ENCODE measurements around the gene CLTB.
A peak's percentile ranks its signal among the peaks of the same experiment; 100 is the strongest.

Gene CLTB

DNA sequence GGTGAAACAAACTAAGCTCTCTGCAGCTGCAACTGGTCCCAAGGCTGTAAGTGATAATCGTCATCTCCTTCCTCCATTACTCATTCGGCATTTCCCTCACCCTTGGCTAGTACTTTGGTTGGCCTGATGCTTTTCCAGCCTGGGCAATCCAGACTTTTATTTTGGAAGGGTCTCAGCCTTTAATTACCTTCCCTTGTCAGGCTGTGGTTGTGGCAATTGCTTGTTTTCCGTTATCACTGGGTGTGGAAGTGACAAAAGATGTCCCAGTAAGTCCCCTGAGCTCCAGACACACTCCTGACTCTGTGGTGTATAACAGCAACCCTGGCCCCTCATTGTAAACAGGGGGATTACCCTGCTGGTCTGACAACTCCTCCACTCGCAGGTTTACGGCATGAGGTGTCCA is 25.6 kb upstream of the CLTB start:
- H3K9me3 ChIP-seq (ENCODE audit: control extremely low read depth in 1 of 5, control insufficient read depth in 4 of 5, insufficient read depth in 2 of 5, low read depth in 1 of 5, low read length in 4 of 5): no peaks in the 10 kb centered on the region
- DNase-seq: peak in 2 of 3 donors; percentile 43 to 47
- H3K4me1 ChIP-seq (ENCODE audit: control extremely low read depth in 1 of 4, control insufficient read depth in 4 of 4, insufficient read depth in 4 of 4, low read length in 3 of 4): peaks cover 2 to 10% (median 8%) of the 10 kb centered on the region in 4 experiments
- H3K36me3 ChIP-seq (ENCODE audit: control insufficient read depth in 4 of 4, insufficient read depth in 4 of 4, low read length in 3 of 4): no peaks in the 10 kb centered on the region
- H3K27me3 ChIP-seq (replicated peaks in 2 of 5; ENCODE audit: control insufficient read depth in 4 of 5, insufficient read depth in 5 of 5, low read length in 4 of 5): no peaks in the 10 kb centered on the region
- CTCF ChIA-PET: interaction anchor here (0.8 to 1.5 kb wide), 3 partner anchors 9 to 25 kb away, joined by 3 read pairs; no protein-coding TSS in a partner anchor
- POLR2A ChIA-PET: no interaction called here
- H3K27ac ChIP-seq (ENCODE audit: insufficient read depth in 1 of 2, low read depth in 1 of 2, low read length in 2 of 2, poor library complexity in 1 of 2, severe bottlenecking in 2 of 2): no peak overlapping the region
- no peak overlapping the region for H3K4me3 ChIP-seq (ENCODE audit: control insufficient read depth in 1 of 7, extremely low read depth in 1 of 7, insufficient read depth in 4 of 7, low read depth in 2 of 7, low read length in 6 of 7)
- 82% methylated on average over 4 of the region's 5 CpGs for WGBS (ENCODE audit: insufficient coverage)

DNA sequence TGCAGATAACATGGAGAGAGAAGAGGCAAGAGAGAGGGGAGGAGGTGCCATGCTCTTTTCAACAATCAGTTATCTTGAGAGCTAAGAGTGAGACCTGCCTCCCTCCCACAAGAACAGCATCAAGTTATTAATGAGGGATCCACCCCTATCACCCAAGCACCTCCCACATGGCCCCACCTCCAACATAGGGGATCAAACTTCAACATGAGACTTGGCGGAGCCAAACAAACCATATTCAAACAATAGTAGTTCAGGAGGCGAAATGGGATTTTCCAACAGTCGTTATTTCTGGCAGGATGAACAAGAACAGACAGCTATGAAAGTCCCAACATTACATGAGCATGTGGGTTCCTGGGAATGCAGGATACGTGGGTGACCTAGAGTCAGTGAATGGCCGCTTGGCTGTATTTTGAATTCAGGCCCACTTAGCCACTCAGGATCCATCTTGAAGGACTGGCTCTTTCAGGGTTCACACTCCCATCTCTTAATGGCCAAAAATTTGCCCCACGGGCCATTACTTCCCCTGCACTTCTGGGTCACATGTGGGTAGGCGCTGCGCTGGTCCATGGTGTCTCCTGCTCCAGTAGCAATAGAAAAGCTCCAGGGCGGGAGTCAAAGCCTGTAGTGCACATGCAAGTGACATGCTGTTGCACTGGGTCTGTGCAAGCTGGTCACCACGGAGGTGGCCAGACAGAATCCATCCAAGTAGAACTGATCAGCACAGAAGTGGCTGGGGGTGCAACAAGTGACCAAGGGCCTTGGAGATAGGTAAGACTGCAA is 24.8 kb upstream of the CLTB start:
- no peak overlapping the region for H3K27ac ChIP-seq (ENCODE audit: insufficient read depth in 1 of 2, low read depth in 1 of 2, low read length in 2 of 2, poor library complexity in 1 of 2, severe bottlenecking in 2 of 2)

DNA sequence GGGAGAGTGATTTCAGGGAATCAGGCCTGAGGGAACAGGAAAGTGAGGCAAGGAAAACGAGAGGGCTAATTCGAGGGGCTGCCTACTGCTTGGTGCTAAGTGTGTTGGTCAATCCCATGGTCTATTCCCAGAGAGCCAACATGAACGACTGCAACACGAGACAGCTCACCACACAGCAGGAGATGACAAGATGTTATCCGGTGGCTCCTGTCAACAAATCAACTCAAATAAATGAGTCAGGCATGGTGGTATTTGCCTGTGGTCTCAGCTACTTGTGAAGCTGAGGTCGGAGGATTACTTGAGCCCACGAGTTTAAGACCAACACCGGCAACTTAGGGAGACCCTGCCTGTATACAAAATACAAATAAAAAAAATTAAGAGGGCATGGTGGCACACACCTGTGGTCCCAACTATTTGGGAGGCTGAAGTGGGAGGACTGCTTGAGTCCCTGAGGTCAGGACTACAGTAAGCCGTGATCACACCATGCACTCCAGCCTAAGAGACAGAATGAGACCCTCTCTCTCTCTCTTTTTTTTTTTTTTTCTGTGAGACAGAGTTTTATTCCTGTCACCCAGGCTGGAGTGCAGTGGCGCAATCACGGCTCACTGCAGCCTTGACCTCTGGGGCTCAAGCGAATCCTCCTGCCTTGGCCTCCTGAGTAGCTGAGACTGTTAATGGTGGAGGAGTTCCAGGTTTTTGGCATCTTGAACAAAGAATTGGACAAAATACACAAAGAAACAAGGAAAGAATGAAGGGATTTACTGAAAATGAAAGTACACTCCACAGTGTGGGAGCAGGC is 22.8 kb upstream of the CLTB start:
- H3K4me1 ChIP-seq (ENCODE audit: control extremely low read depth in 1 of 4, control insufficient read depth in 4 of 4, insufficient read depth in 4 of 4, low read length in 3 of 4): peaks cover 7 to 16% (median 14%) of the 10 kb centered on the region in 4 experiments
- H3K27me3 ChIP-seq (replicated peaks in 2 of 5; ENCODE audit: control insufficient read depth in 4 of 5, insufficient read depth in 5 of 5, low read length in 4 of 5): no peaks in the 10 kb centered on the region
- WGBS (ENCODE audit: insufficient coverage): 94% methylated on average over 4 of the region's 12 CpGs
- H3K9me3 ChIP-seq (ENCODE audit: control extremely low read depth in 1 of 5, control insufficient read depth in 4 of 5, insufficient read depth in 2 of 5, low read depth in 1 of 5, low read length in 4 of 5): no peaks in the 10 kb centered on the region
- H3K27ac ChIP-seq (ENCODE audit: insufficient read depth in 1 of 2, low read depth in 1 of 2, low read length in 2 of 2, poor library complexity in 1 of 2, severe bottlenecking in 2 of 2): no peak overlapping the region
- no peak overlapping the region for H3K4me3 ChIP-seq (ENCODE audit: control insufficient read depth in 1 of 7, extremely low read depth in 1 of 7, insufficient read depth in 4 of 7, low read depth in 2 of 7, low read length in 6 of 7)
- peak in 1 of 3 donors; percentile 30 for DNase-seq
- POLR2A ChIA-PET: no interaction called here
- CTCF ChIA-PET: no interaction called here
- H3K36me3 ChIP-seq (ENCODE audit: control insufficient read depth in 4 of 4, insufficient read depth in 4 of 4, low read length in 3 of 4): no peaks in the 10 kb centered on the region

More for the DNA sequence above, 24.8 kb upstream of the CLTB start:
- ChIA-PET POLR2A (no interaction called here), CTCF (interaction anchor here (0.8 to 1.5 kb wide), 4 partner anchors 9 to 24 kb away, joined by 3 to 5 read pairs (median 3); no protein-coding TSS in a partner anchor)
- peaks cover 7 to 13% (median 12%) of the 10 kb centered on the region in 4 experiments for H3K4me1 ChIP-seq (ENCODE audit: control extremely low read depth in 1 of 4, control insufficient read depth in 4 of 4, insufficient read depth in 4 of 4, low read length in 3 of 4)
- H3K27me3 ChIP-seq (replicated peaks in 2 of 5; ENCODE audit: control insufficient read depth in 4 of 5, insufficient read depth in 5 of 5, low read length in 4 of 5): no peaks in the 10 kb centered on the region
- no peak for DNase-seq
- H3K4me3 ChIP-seq (ENCODE audit: control insufficient read depth in 1 of 7, extremely low read depth in 1 of 7, insufficient read depth in 4 of 7, low read depth in 2 of 7, low read length in 6 of 7): no peak overlapping the region
- no peaks in the 10 kb centered on the region for H3K36me3 ChIP-seq (ENCODE audit: control insufficient read depth in 4 of 4, insufficient read depth in 4 of 4, low read length in 3 of 4)
- over 99% methylated on average over 9 of the region's 10 CpGs for WGBS (ENCODE audit: insufficient coverage)
- no peaks in the 10 kb centered on the region for H3K9me3 ChIP-seq (ENCODE audit: control extremely low read depth in 1 of 5, control insufficient read depth in 4 of 5, insufficient read depth in 2 of 5, low read depth in 1 of 5, low read length in 4 of 5)

DNA sequence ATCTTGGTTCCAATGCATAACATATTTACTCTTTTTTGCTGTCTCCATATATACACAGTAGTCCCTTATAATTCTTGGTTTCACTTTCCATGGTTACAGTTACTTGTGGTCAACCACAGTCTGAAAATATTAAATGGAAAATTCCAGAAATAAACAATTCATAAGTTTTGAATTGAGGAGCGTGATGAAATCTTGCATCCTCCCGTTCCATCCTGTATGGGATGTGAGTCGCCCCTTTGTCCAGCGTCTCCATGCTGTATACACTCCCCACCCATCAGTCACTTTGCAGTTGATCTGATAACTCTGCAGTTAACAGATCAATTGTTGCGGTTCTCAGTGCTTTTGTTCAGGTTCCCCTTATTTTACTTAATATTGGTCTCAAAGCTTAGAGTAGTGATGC is 20.3 kb upstream of the CLTB start:
- WGBS (ENCODE audit: insufficient coverage): 0% methylated on average over 5 of the region's 5 CpGs
- ChIA-PET CTCF (no interaction called here), POLR2A (no interaction called here)
- Histone ChIP-seq H3K9me3 (ENCODE audit: control extremely low read depth in 1 of 5, control insufficient read depth in 4 of 5, insufficient read depth in 2 of 5, low read depth in 1 of 5, low read length in 4 of 5) (no peaks in the 10 kb centered on the region), H3K27ac (ENCODE audit: insufficient read depth in 1 of 2, low read depth in 1 of 2, low read length in 2 of 2, poor library complexity in 1 of 2, severe bottlenecking in 2 of 2) (no peak overlapping the region), H3K4me1 (ENCODE audit: control extremely low read depth in 1 of 4, control insufficient read depth in 4 of 4, insufficient read depth in 4 of 4, low read length in 3 of 4) (peaks cover 7 to 16% (median 14%) of the 10 kb centered on the region in 4 experiments), H3K4me3 (ENCODE audit: control insufficient read depth in 1 of 7, extremely low read depth in 1 of 7, insufficient read depth in 4 of 7, low read depth in 2 of 7, low read length in 6 of 7) (peak overlapping the region in 5 of 7 experiments; percentile 44 to 74 (median 55)), H3K36me3 (ENCODE audit: control insufficient read depth in 4 of 4, insufficient read depth in 4 of 4, low read length in 3 of 4) (no peaks in the 10 kb centered on the region), H3K27me3 (replicated peaks in 2 of 5; ENCODE audit: control insufficient read depth in 4 of 5, insufficient read depth in 5 of 5, low read length in 4 of 5) (no peaks in the 10 kb centered on the region)
- peak; percentile 27 to 75 (median 62) for DNase-seq

DNA sequence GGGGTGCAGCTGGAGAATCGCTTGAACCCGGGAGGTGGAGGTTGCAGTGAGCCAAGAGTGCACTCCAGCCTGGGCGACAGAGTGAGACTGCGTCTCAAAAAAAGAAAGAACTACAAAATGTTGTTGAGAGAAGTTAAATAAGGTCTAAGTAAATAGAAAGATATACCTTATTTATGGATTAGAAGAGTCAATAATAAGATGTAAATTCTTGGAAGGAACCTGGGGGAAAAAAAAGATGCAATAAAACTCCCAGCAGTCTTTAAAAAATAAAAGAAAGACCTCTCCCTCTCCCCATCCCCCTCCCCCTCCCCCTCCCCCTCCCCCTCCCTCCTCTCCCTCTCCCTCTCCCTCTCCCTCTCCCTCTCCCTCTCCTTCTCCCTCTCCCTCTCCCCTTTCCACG is 16.4 kb upstream of the CLTB start:
- CTCF ChIA-PET: interaction anchor here (0.8 to 1.0 kb wide), 2 partner anchors 9 to 101 kb away, joined by 3 read pairs; no protein-coding TSS in a partner anchor
- Histone ChIP-seq H3K9me3 (ENCODE audit: control extremely low read depth in 1 of 5, control insufficient read depth in 4 of 5, insufficient read depth in 2 of 5, low read depth in 1 of 5, low read length in 4 of 5) (no peaks in the 10 kb centered on the region), H3K27me3 (replicated peaks in 2 of 5; ENCODE audit: control insufficient read depth in 4 of 5, insufficient read depth in 5 of 5, low read length in 4 of 5) (no peaks in the 10 kb centered on the region), H3K36me3 (ENCODE audit: control insufficient read depth in 4 of 4, insufficient read depth in 4 of 4, low read length in 3 of 4) (no peaks in the 10 kb centered on the region), H3K27ac (ENCODE audit: insufficient read depth in 1 of 2, low read depth in 1 of 2, low read length in 2 of 2, poor library complexity in 1 of 2, severe bottlenecking in 2 of 2) (no peak overlapping the region), H3K4me3 (ENCODE audit: control insufficient read depth in 1 of 7, extremely low read depth in 1 of 7, insufficient read depth in 4 of 7, low read depth in 2 of 7, low read length in 6 of 7) (no peak overlapping the region), H3K4me1 (ENCODE audit: control extremely low read depth in 1 of 4, control insufficient read depth in 4 of 4, insufficient read depth in 4 of 4, low read length in 3 of 4) (peaks cover 7 to 26% (median 17%) of the 10 kb centered on the region in 4 experiments)
- DNase-seq: no peak
- WGBS (ENCODE audit: insufficient coverage): 95% methylated on average over 2 of the region's 5 CpGs
- POLR2A ChIA-PET: no interaction called here

DNA sequence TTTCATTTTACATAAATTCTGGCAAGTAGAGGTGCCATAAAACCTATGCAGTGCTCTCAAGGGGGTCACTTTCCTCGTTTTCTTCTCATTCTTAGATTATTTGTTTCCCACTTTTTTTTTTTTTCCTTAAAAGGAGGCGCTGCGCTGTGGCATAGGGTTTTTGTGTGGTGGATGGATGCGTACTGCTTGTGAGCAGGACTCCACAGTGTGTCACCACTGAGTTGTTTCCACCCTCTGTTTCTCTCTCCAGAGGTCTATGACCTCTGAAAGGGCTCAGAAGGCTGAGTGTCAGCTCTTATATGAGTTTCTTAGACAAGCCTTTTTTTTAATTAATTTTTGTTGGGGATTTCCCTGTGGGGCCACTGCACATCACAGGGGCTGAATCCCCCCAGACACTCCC is 13.6 kb upstream of the CLTB start:
- ChIA-PET POLR2A (no interaction called here), CTCF (interaction anchor here (0.5 to 1.5 kb wide), 4 partner anchors 11 to 142 kb away, joined by 4 to 5 read pairs (median 4); partner anchors contain the start of gene CLTB)
- no CpG with 5 or more reads among the region's 4 CpGs for WGBS (ENCODE audit: insufficient coverage)
- Histone ChIP-seq H3K4me1 (ENCODE audit: control extremely low read depth in 1 of 4, control insufficient read depth in 4 of 4, insufficient read depth in 4 of 4, low read length in 3 of 4) (peaks cover 0 to 11% (median 4%) of the 10 kb centered on the region in 4 experiments), H3K36me3 (ENCODE audit: control insufficient read depth in 4 of 4, insufficient read depth in 4 of 4, low read length in 3 of 4) (no peaks in the 10 kb centered on the region), H3K9me3 (ENCODE audit: control extremely low read depth in 1 of 5, control insufficient read depth in 4 of 5, insufficient read depth in 2 of 5, low read depth in 1 of 5, low read length in 4 of 5) (no peaks in the 10 kb centered on the region), H3K27ac (ENCODE audit: insufficient read depth in 1 of 2, low read depth in 1 of 2, low read length in 2 of 2, poor library complexity in 1 of 2, severe bottlenecking in 2 of 2) (no peak overlapping the region), H3K27me3 (replicated peaks in 2 of 5; ENCODE audit: control insufficient read depth in 4 of 5, insufficient read depth in 5 of 5, low read length in 4 of 5) (no peaks in the 10 kb centered on the region), H3K4me3 (ENCODE audit: control insufficient read depth in 1 of 7, extremely low read depth in 1 of 7, insufficient read depth in 4 of 7, low read depth in 2 of 7, low read length in 6 of 7) (no peak overlapping the region)
- DNase-seq: no peak

Measured in common myeloid progenitor, CD34-positive (primary cell).